Peyer's patch (tissue), 4 donors: ENCODE measurements around the gene SPARCL1. TPM values are rescaled to one million over a fixed set of nuclear protein-coding genes. Genes with fewer than 3 reads are reported as not detected.

ENCODE experiments used
- DNase-seq, 3 donors: peaks; one replicate each; pipeline ENCODE4 v3.0.0-alpha.2; 2017 to 2019
- H3K27ac ChIP-seq, 4 donors: fragments of 200-600 bp; sonication (generic); one replicate each; pipeline ENCODE4 v1.5.1; 2016 to 2019
- H3K27me3 ChIP-seq, 2 donors: fragments of 200-600 bp; sonication (generic); one replicate each; pipeline ENCODE4 v1.5.1; 2019
- H3K36me3 ChIP-seq, 3 donors: fragments of 200-600 bp; sonication (generic); one replicate each; pipeline ENCODE4 v1.5.1; 2016 to 2019
- H3K4me1 ChIP-seq, 4 donors: fragments of 200-600 bp; sonication (generic); one replicate each; pipeline ENCODE4 v1.5.1; 2016 to 2019
- H3K4me3 ChIP-seq, 4 donors: fragments of 200-600 bp; sonication (generic); 1 replicate in 3 of 4; 2 replicates in 1 of 4; pipeline ENCODE4 v1.5.1; 2016 to 2019; ENCODE audit warnings: mild to moderate bottlenecking in 1 of 4
- H3K9me3 ChIP-seq, 4 donors: fragments of 200-600 bp; sonication (generic); one replicate each; pipeline ENCODE4 v1.5.1; 2016 to 2019; ENCODE audit warnings: mild to moderate bottlenecking in 1 of 4
- CTCF ChIP-seq, 6 experiments: fragments of 450-650 bp in 4 of 6; fragments of 200-600 bp in 2 of 6; sonication (generic) in 1 of 6; IDR thresholded peaks; one replicate each; pipeline ENCODE4 v1.5.1; 2017 to 2019; ENCODE audit warnings: antibody characterized with exemption in 6 of 6, mild to moderate bottlenecking in 3 of 6, moderate library complexity in 1 of 6
- POLR2A ChIP-seq, 2 donors: fragments of 450-650 bp; IDR thresholded peaks; one replicate each; pipeline ENCODE4 v1.5.1; 2017; ENCODE audit warnings: antibody characterized with exemption in 2 of 2, mild to moderate bottlenecking in 2 of 2, moderate library complexity in 2 of 2
- total RNA-seq, 4 donors: library from RNA; depleted of rRNA; stranded (reverse); fragments of >200 nt; gene quantifications; one replicate each; pipeline ENCODE4 v1.1.0, GENCODE V29; 2016

The SPARCL1 gene
- total RNA-seq, 4 donors from 2014 or later = 37.1 to 120 (median 117) TPM

GRCh38 chr4:87566276-87566675, 37.1 kb upstream of the SPARCL1 start:
- no peak overlapping the region for H3K27ac ChIP-seq
- no peak for DNase-seq
- no peaks in the 10 kb centered on the region for H3K9me3 ChIP-seq
- H3K4me3 ChIP-seq = no peak overlapping the region
- no peaks in the 10 kb centered on the region for H3K27me3 ChIP-seq
- H3K4me1 ChIP-seq = no peaks in the 10 kb centered on the region
- H3K36me3 ChIP-seq = no peaks in the 10 kb centered on the region
- TF ChIP-seq CTCF (IDR thresholded peaks at IDR 0.05) (no peak), POLR2A (IDR thresholded peaks at IDR 0.05) (no peak)

DNA sequence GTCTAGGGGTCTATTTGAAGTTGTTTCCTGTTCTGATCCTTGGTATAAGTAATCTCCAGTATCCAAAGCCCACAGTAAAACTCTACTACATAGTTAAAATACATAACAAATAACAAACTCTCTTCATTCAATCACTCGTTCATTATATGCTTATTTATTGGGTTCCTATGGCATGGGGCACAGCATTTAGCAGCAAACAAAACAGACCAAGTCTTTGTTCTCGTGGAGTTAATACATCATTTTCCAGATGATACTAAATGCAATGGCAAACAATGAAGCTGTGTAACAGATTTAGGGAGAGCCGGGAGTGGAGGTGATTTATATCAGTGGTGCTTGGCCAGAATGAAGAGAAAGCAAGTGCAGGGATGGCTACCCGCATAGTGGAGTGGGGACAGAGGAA, 36.6 kb upstream of the SPARCL1 start:
- no peak for DNase-seq
- Histone ChIP-seq H3K9me3 (no peaks in the 10 kb centered on the region), H3K4me1 (no peaks in the 10 kb centered on the region), H3K27ac (no peak overlapping the region), H3K27me3 (no peaks in the 10 kb centered on the region), H3K36me3 (no peaks in the 10 kb centered on the region), H3K4me3 (no peak overlapping the region)
- TF ChIP-seq CTCF (IDR thresholded peaks at IDR 0.05) (no peak), POLR2A (IDR thresholded peaks at IDR 0.05) (no peak)

DNA sequence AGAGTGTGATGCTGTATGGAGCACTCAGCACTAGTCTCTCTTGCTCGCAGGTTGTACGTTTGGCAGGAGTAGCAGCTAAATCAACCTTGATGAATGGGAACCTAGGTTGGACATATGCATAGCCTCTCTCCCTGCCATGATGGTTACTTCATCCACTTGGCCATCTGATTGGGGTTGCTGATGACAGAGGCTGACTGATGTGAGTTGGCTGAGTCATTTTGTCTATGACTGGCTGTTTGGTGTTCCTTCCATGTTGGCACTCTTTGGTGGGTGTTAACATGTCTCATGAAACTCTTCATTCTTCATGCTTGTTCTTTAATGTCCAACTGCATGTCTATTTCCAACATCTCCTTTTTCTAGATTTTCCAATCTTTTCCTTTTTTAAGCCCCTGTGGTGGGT, 31.6 kb upstream of the SPARCL1 start:
- TF ChIP-seq POLR2A (IDR thresholded peaks at IDR 0.05) (no peak), CTCF (IDR thresholded peaks at IDR 0.05) (no peak)
- H3K27ac ChIP-seq = no peak overlapping the region
- no peaks in the 10 kb centered on the region for H3K9me3 ChIP-seq
- no peaks in the 10 kb centered on the region for H3K4me1 ChIP-seq
- no peaks in the 10 kb centered on the region for H3K36me3 ChIP-seq
- H3K4me3 ChIP-seq = no peak overlapping the region
- no peak for DNase-seq
- H3K27me3 ChIP-seq = no peaks in the 10 kb centered on the region

DNA sequence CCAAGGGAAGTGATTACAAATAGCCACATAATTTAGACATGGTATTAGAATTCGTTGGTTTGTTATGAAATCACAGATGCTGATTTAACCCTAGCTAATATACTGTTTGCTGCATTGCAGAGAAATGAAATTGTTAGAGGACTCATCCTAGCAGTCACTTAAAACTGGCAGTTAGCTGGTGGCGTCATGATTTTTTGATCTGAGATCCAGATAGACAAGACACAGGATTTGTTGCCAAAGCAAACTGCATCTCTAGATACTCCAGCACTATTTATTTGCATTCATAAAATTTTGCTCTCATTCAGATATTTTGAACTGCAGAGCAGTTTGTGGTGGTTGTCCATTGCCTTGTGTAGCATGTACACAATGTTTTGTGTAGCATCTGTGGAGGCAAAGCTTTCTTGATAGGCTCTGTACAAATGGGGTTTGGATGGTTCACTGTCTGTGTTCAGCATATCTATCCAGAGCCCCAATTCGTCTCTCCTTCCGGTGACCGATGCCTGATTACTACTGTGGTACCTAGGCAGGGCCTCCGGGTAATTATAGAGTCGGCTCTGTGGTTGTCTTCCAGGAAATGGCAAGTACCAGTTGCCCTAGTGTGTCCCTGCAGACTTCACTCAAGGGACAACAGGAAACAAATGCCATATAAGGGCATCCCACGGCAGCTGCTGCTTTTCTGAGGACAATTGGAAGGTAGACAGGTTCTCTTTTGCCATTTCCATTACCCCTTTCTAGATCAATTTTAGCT, 30.1 kb upstream of the SPARCL1 start:
- Histone ChIP-seq H3K4me3 (no peak overlapping the region), H3K36me3 (no peaks in the 10 kb centered on the region), H3K27me3 (no peaks in the 10 kb centered on the region), H3K27ac (no peak overlapping the region), H3K9me3 (no peaks in the 10 kb centered on the region), H3K4me1 (no peaks in the 10 kb centered on the region)
- no peak for TF ChIP-seq CTCF (IDR thresholded peaks at IDR 0.05)
- no peak for TF ChIP-seq POLR2A (IDR thresholded peaks at IDR 0.05)
- peak in 2 of 3 donors; percentile 28 to 56 for DNase-seq

- Histone ChIP-seq H3K9me3 (no peaks in the 10 kb centered on the region), H3K27ac (no peak overlapping the region), H3K27me3 (no peaks in the 10 kb centered on the region), H3K4me1 (no peaks in the 10 kb centered on the region), H3K36me3 (no peaks in the 10 kb centered on the region), H3K4me3 (no peak overlapping the region)
- DNase-seq = no peak
- TF ChIP-seq CTCF (IDR thresholded peaks at IDR 0.05) = no peak
- TF ChIP-seq POLR2A (IDR thresholded peaks at IDR 0.05) = no peak
Observed at GRCh38 chr4:87557348-87557747, 28.2 kb upstream of the SPARCL1 start.
